Epidermal melanocyte (primary cell): ENCODE data around the gene SMCO1.
"Not testable (repeated sequence)": the region's sequence is repeated elsewhere in the genome, so short reads cannot be mapped to it uniquely, and the experiment has no call there.

Experiments
- DNase-seq: peaks from one replicate; pipeline ENCODE4 v3.0.0; 2011; ENCODE audit warnings: low spot score; ENCODE audit not compliant: insufficient read length

Gene SMCO1

DNA sequence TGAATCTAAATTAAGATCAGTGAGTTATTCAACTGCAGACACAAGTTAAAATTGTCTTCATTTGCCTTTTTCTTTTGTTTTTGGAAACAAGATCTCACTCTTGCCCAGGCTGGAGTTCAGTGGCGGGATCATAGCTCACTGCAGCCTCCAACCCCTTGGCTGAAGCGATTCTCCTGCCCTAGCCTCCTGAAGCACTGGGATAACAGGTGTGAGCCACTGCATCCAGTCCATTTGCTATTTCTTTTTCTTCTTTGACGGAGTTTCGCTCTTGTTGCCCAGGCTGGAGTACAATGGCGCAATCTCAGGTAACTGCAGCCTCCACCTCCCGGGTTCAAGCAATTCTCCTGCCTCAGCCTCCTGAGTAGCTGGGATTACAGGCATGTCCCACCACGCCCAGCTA lies 21.9 kb downstream of the SMCO1 start:
- DNase-seq, result no peak

DNA sequence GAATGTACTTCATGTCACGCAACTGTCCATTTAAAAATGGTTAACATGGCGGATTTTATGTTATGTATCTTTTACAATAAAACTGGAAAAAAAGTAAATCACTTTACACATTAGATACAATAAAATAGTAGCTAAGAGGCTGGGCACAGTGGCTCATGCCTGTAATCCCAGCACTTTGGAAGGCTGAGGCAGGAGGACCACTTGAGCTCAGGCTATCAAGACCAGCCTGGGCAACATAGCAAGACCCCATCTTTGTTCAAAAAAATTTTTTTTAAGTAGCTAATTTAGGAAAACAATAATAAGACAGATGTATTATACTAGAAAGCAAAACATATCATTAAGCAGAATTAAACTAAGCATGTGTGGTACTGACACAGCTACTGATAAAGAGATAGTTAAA lies 23.1 kb downstream of the SMCO1 start:
- no peak for DNase-seq

DNA sequence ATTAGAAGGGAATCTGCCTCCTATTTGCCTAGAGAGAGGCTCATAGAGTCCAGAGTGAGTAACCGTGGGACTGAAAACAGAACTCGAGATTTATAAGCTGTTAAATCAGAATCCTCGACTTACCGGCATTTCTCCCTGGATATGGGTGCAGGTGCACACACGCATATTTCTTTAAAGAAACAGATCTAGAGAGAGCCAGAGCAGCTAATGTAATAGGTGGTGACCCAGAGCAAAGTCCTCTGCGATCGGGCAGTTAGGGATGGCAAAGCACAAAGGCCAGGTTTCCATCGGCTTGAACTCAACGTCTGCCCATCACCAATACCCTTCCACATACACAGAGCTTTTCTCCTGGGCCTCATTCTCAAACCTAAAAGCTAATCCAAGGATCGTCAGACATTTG lies 25.4 kb downstream of the SMCO1 start:
- no peak for DNase-seq

DNA sequence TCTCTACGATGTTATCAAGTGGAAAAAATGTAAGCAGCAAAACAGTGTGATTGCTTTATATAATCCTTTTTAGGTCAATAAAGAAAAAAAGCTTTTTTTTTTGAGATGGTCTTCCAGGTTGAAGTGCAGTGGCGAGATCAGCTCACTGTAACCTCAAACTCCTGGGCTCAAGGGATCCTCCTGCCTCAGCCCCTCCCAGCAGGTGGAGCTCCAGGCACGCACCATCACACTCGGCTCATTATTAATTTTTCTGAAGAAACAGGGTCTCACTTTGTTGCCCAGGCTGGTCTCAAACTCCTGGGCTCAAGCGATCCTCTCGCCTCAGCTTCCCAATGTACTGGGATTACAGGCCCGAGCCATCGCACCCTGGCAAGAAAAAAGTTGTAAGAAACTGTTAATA lies 28.9 kb downstream of the SMCO1 start:
- no peak for DNase-seq

DNA sequence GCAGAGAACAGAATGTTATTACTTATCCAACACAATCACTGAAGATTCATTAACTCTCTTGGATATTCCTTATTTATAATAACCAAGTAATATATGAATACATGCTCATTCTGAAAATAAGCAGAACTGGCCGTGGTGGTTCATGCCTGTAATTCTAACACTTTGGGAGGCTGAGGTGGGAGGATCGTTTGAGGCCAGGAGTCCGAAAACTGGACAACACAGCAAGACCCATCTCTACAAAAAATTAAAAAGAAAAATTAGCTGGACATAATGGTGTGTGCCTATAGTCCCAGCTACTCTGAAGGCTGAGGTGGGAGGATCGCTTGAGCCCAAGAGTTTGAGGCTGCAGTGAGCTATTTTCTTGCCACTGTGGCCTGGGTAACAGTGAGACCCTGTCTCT lies 37.5 kb downstream of the SMCO1 start:
- DNase-seq, result no peak

DNA sequence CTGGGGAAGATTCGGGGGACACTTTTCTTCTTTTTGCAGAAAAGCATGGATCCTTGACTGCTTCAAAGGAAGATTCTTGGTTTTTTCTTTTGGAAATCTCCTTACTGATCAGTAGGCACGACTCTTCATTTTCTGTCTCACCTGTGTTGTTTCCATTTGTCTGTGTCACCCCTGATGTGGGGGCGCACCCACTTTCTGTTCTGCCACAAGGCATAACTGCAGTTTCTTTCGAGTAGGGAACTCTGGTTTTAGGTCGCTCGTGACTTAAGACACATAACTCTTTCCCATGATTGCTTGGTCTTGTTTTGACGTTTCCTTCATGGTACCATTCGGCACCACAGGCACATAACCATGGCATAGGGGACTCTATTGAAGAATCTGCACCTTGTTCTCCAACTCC lies 42.9 kb downstream of the SMCO1 start:
- no peak for DNase-seq

DNA sequence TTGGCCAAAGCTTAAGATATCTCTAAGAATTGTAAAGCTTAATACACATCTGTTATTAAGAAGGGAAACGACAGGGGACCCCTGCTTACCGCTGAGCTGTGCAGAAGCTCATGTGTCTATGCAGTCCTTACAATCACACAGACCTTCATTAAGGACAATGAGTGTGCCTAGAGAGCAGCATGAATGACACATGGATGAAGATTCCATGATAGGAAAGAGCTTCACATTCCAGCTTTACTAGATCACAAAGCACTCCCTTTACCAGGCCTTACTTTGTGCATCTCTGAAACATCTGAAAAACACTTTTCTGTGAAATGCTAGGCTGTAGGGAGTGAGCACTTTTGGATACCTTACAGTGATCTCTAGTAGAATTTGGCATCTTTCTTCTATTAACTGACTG lies 43.6 kb downstream of the SMCO1 start:
- no peak for DNase-seq

DNA sequence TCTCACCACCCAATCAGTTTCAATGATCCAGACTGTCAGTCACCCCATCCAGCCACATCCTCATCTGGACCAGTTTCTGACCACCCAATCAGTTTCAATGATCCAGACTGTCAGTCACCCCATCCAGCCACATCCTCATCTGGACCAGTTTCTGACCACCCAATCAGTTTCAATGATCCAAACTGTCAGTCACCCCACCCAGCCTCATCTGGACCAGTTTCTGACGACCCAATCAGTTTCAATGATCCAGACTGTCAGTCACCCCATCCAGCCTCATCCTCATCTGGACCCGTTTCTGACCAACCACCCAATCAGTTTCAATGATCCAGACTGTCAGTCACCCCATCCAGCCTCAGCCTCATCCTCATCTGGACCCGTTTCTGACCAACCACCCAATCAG lies 45.0 kb downstream of the SMCO1 start:
- not testable (repeated sequence) for DNase-seq

DNA sequence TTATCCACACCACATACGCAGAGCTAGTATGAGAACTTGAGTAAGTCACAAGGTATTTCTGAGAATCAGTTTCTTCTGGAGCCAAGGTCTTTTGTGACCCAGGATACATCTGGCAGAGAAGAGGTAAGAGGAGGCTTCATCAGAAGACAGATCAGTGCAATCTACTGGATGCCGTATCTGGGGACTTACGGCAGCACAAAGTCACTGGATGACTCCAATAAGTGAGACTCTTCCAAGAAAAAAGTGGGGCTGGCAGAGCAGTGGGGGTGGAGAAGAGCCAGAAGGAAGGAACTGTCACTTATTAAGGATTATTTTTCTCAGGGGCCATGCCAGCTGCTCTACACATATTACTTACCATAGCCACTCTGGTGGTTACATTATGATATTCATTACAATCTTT lies 51.3 kb downstream of the SMCO1 start:
- DNase-seq, result no peak

DNA sequence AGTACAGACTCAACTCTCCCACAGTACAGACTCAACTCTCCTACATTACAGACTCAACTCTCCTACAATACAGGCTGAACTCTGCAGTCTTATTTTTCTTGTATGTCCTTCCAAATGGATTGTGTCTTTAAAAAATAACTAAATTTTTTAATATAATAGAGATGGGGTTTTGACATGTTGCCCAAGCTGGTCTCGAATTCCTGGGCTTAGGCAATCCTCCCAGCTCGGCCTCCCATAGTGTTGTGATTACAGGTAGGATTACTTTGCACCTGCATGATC lies 51.7 kb downstream of the SMCO1 start:
- no peak for DNase-seq

DNA sequence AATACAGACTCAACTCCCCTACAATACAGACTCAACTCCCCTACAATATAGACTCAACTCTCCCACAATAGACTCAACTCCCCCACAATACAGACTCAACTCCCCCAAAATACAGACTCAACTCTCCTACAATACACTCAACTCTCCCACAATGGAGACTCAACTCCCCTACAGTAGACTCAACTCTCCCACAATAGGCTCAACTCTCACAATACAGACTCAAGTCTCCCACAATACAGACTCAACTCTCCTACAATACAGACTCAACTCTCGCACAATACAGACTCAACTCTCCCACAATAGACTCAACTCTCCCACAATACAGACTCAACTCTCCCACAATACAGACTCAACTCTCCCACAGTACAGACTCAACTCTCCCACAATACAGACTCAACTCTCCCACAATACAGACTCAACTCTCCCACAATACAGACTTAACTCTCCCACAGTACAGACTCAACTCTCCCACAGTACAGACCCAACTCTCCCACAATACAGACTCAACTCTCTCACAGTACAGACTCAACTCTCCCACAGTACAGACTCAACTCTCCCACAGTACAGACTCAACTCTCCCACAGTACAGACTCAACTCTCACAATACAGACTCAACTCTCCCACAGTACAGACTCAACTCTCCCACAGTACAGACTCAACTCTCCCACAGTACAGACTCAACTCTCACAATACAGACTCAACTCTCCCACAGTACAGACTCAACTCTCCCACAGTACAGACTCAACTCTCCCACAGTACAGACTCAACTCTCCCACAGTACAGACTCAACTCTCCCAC lies 52.3 kb downstream of the SMCO1 start:
- DNase-seq, result not testable (repeated sequence)

DNA sequence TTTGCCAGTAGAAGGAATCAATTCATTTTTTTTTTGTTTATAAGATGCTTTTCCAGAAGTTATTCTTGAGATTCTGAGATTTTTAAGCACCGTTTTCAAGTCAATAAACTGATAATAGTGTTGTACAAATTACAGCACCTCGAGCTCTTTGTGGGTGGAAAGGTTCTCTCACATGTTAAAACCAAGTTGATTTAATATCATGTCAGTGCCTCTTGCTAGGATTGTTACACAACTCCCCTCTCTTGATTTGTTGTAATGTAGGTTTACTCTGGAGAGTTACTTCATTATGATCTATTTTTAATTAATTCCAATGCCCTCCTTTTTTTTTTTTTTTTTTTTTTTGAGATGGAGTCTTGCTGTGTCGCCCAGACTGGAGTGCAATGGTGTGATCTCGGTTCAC lies 57.1 kb downstream of the SMCO1 start:
- no peak for DNase-seq

DNA sequence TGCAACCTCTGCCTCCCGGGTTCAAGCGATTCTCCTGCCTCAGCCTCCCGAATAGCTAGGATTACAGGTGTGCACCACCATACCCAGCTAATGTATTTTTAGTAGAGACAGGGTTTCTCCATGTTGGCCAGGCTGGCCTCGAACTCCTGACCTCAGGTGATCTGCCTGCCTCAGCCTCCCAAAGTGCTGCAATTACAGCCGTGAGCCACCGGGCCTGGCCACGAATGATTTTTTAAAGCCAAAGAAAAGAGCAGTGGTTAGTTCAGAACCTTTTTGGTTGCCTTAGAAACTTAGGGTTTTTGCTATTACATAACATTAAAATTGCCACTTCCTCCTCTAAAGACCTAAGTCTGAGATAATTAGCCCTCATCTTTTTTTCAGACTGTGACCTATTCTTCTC lies 57.7 kb downstream of the SMCO1 start:
- not testable (repeated sequence) for DNase-seq
